ENCODE data around the gene MICAL3. TPM values are rescaled to one million over a fixed set of nuclear protein-coding genes. Genes with fewer than 3 reads are reported as not detected.

The MICAL3 gene
- total RNA-seq, 1 experiment from 2014 or later, result 15.2 TPM

DNA sequence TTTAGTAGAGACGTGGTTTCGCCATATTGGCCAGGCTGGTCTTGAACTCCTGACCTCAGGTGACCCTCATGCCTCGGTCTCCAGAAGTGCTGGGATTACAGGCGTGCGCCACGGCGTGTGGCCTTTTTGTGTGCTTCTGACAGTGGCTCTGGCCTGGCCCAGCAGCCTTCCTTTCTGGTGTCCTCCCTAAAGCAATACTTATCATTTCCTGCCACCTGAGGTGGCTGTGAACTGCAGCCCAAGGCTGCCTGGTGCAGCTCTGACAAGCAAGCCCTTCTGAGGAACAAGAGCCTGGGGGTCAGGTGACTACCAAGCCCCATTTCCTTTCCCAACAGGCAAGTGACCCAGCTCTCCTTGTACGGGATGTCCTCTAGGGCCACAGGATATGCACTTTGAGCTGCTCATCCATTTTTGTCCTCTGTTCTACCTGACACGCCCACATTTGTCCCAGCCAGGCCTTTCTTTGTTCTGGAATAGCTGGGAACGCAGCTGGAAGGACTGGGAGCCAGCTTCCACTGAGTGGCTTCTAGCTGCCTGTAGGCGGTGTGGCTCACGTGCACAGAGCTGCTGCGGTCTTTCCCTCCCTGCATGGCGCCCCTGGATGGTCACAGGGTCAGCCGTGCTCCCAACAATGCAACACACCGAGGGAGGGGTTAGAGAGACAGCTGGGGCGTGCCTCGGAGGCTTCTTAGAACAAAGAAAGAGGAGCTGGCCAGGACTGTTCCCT is 237.8 kb downstream of the MICAL3 start:
- no peak for DNase-seq (ENCODE audit: extremely low read depth, low read depth)

DNA sequence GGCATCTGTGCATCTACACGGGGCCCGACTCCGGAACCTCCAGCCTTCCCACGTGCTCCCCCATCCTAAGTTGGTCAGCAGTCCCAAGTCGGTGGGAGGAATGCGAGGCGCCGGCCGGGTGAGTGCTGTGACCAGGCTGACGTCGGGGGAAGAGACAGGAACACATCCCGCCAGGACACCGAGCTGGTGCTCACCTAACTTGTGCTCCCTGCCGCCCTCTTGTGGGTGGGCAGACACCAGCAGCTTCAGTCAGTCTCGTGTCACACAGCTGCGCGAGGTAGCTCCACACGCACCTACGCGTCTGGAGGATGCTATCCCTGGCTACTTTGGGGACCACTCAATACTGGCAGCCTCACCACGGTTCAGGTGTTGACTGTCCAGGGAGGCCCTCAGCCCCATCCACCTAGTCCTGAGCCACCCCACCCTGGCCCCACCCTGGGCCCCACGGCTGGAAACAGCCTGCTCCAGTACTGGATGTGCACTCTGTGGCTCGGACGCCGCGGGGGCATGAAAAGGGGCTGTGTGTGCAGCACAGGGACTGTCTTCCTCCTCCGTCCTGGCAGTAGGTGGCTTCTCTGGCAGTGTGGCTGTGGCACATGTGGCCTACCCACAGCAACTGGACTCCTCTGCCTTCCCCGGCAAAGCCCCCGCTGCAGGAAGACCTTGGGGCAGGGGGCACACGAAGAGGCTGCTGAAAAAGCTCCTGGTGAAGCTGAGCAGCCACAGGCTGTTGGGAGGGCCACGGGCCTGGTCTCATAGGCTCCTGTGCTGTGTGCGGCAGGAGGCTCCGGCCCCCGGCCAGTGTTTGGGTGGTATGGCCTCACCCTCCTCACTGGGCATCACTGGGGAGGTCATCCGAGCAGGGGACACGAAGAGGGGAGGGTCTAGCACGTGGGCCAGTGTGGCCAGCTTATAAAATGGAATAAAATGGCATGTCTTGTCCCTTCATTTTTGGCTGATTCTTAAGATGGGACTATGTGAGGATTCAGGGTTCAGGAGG is 238.9 kb downstream of the MICAL3 start:
- peak; percentile 24 for DNase-seq (ENCODE audit: extremely low read depth, low read depth)

GRCh38 chr22:17784776-17785175 is 239.6 kb downstream of the MICAL3 start:
- DNase-seq (ENCODE audit: extremely low read depth, low read depth), result no peak

DNA sequence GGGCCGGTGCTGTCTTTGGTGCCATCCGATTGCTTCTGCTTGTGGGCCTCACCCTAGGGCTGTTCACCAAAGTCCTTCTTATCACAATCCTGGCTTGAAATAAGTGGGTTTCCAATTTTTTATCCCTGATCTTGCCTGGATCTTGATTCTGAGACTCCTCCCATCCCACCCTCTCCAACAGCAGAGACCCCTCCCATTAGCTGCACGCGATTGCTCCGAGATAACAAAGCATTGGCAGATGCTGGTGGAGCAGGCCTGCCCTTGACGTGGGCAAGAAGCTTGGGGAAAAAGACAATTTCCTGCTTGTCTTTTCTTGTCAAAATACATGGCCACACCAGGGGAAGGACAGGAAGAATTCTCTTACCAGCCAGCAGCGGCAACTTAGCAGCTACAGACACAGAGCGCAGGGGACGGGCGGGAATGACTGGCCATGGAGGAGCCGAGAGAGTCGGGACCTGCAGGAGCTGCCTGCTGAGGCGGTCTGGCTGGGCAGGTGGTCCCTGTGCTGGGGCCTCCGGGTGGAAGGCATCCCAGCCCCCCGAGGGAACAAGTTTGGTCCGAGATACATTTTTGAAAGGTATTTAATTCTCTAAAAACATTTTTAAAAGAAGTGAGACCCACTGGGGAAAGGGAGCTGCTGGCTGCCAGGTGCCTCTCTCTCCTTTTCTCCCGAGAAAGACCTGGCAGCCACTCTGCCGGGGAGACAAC is 240.4 kb downstream of the MICAL3 start:
- DNase-seq (ENCODE audit: extremely low read depth, low read depth), result no peak

GRCh38 chr22:17783312-17783711 is 241.0 kb downstream of the MICAL3 start:
- no peak for DNase-seq (ENCODE audit: extremely low read depth, low read depth)

DNA sequence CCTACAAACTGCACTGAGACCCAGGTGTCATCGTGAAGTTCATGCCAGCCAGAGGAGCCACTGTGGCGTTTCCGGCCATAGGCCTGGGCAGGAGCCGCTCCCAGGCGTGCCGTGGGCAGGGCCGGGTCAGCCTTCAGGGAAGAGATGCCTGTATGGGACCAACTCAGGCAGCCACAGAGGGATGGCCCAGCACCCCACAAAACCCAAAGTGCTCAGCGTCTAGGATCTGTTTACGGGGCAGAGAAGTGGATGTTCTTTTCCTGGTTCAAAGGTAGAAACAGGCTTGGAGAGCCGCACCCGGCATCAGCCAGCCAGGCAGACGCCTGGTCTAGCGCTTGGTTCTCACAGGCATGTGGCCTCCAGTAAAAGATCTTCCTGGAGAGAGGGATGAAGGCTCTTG is 241.7 kb downstream of the MICAL3 start:
- DNase-seq (ENCODE audit: extremely low read depth, low read depth), result no peak

- no peak for DNase-seq (ENCODE audit: extremely low read depth, low read depth)
Measured at GRCh38 chr22:17782158-17782557, 242.2 kb downstream of the MICAL3 start.

DNA sequence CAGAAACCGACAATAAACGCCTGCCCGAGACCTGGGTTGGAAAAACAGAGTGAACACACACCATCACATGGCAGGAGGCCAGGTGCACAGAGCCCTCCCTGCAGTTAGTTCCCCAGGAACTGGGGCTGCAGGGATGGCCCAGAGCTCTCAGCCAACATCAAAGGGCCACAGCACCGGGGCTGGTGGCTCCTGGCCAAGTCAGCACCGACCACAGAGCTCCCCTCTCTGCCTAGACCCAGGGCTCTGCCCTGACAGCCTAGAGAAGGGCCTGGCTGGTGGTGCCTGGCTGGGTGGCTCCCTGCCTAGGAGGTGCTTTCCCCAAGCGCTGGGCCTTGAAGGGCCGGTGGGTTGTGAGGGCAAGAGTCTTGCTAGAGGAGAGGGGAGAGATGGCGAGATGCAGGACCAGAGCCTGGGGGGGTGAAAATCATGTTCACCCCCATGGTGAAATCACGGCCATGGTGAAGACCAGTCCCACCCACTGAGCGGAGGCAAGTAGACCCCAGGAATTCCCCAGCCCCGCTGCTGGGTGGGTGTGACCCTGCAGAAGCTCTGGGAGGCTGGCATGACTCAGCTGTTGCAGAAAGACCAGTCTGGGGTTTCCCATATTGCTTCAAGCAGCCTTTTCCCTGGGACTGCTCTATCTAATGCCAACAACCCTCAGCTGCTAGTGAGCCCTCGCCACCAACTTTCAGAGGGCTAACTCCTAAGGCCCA is 242.9 kb downstream of the MICAL3 start:
- DNase-seq (ENCODE audit: extremely low read depth, low read depth), result peak; percentile 35

GRCh38 chr22:17780741-17781318 is 243.5 kb downstream of the MICAL3 start:
- DNase-seq (ENCODE audit: extremely low read depth, low read depth), result no peak

DNA sequence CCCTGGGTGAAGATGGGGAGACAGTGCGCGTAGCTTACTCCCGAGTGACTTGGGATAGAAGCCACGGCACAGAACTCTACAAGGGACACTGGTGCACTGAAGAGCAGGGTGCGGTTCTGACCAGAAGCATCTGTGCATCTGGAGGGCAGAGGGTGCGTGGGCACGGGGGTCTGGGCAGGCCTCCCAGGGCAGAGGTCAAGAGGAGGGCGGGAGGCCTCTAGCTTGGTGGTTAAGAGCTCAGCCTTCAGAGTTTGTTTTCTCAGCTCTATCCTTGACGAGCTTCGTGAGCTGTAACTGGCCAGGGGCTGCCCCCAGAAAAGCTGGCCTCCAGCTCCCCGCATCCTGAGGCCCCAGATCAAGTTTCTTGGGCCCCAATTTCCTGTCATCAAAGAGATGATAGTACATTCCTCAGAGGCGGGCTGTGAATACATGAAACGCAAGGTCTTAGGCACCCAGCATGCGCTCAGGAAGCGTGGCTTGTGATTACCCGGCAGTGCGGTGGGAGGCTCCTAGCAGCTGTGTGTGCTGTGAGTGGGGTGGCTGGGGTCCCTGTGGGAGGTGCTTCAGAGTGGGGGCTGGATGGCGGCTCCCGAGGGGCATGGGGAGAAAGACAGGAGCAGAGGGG is 244.1 kb downstream of the MICAL3 start:
- no peak for DNase-seq (ENCODE audit: extremely low read depth, low read depth)

GRCh38 chr22:17779286-17780115 is 244.9 kb downstream of the MICAL3 start:
- DNase-seq (ENCODE audit: extremely low read depth, low read depth), result no peak

DNA sequence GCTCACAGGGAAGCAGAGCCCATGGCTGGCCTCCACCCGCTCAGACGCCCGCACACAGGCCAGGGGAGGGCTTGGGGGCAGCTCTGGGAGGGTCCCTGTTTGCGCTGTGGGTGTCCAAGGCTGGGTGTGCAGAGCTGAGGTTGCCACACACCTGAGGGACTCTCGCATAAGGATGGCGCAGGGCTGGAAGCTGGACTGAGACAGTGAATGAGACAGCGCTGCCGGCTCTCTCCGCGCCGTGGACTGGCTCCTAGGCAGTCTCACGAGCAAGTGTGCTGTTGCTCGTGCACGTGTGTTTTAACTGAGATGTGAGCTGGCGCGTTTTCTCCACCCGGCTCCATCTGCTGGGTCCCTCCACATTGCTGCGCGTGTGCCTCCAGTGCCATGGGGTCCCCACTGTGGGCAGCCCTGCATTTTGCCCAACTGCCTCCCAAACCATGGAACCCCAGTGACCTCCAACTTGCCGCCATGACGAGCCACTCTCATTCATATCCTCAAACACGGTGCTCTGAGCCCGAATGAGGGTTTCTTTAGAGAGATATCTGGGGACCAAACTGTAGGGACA is 245.9 kb downstream of the MICAL3 start:
- DNase-seq (ENCODE audit: extremely low read depth, low read depth), result no peak

- no peak for DNase-seq (ENCODE audit: extremely low read depth, low read depth)
Measured at GRCh38 chr22:17777717-17778044, 246.7 kb downstream of the MICAL3 start.

DNA sequence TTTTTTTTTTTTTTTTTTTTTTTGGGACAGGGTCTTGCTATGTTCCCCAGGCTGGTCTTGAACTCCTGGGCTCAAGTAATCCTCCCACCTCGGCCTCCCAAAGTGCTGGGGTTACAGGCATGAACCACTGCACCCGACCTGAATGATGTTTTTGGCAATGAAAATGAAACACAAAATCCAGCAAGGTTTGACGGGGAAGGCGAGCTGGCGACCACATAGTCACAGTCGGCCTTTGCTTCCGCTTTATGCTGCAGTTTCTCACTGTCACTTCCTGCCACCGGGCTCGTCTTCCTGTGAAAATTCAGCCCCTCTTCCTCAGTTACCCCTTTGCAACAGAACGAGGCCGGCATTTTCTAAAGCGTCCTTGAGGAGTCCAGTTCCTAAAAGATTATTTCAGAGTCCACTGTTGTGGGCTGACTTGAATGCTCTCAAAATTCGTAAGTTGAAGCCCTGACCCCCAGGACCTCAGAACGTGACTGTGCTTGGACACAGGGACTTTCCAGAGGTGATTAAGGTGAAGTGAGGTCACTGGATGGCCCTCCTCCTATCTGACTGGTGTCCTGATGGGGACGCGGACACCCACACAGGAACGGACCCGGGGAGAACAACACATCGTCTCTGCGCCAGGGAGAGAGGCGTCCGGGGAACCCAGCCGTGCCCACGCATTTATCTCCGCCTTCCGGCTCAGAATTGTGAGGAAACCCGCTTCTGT is 247.2 kb downstream of the MICAL3 start:
- DNase-seq (ENCODE audit: extremely low read depth, low read depth), result no peak

DNA sequence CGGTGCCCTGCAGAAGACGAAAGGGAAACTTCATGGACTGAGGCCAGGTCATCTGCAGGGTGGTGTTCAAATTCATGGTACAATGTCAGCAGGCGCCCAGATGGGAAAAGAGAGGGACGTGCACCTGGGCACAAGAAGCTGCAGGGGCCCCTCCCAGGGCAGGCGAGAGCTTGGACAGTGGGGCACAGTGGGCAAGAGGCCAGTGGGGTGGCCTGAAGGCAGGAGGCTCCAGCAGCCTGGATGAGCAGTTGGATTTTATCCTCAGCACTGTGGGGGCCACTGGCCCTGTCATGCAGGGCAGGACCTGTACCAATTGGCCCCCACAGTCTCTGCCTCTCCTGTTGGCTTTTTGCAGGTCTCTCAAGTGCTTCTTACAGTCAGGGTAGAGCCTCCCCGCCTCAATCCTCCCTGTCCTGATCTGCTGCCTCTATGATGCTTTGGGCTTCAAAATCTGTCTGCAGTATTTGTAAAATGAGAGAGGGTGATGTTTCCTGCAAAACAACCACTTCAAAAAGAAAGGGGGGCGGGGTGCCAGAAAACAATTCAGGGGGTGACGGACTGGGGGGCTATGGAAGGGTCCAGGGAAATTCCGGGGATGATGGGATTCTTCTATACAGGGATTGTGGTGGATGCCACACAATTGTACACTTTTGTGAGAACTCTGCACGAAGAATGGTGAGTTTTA is 248.4 kb downstream of the MICAL3 start:
- no peak for DNase-seq (ENCODE audit: extremely low read depth, low read depth)

DNA sequence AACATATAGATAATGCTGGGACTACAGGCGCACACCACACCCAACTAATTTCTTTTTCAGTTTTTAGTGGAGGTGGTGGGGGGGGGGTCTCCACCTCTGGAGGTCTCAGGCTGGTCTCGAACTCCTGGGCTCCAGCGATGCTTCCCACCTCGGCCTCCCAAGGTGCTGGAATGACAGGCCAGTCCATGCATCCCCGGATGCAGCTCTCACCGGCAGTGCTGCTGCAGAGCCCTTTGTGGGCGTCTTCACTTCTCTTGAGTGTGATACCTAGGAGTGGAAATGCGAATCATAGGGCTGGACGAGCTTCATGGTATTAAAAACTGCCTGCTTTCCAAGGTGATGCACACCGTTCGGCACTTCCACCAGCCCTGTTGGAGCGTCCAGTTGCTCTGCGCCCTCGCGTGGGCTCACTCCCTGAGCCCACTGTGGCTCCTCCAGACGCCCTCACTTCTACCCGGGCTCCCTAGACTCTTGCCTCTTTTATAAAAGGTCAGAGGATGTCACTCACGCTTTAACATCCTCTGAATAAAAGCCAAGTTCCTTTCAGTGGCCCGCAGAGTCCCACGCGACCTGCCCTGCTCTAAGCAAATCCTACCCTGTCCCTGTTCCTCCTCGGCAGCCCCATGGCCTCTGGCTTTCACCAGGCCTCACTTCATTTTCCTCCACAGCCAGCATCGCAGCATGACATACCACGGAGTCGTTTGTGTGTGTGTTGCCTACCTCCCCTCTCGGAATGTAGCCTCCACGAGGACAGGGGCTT is 249.3 kb downstream of the MICAL3 start:
- no peak for DNase-seq (ENCODE audit: extremely low read depth, low read depth)
